NOMO-1 treated with dmso at 0.1 percent for 144 hours (cell line): ENCODE results near the gene ACSF2.

ENCODE experiments used
- DNase-seq: peaks from one replicate; lab custom pipeline; 2025; ENCODE audit not compliant: unreplicated experiment; lab: John Stamatoyannopoulos, UW

The ACSF2 gene

GRCh38 chr17:50476545-50477315 lies 50.7 kb downstream of the ACSF2 start:
- DNase-seq = no peak

GRCh38 chr17:50477976-50478375 lies 52.0 kb downstream of the ACSF2 start:
- DNase-seq = no peak

- DNase-seq = peak; percentile 83
Measured at GRCh38 chr17:50478391-50479381, 52.7 kb downstream of the ACSF2 start, which contains the start of gene RSAD1. Gene RSAD1, plus strand, starts transcription at chr17:50478860. Its CDS starts 25 bp downstream, at chr17:50478885.

- peak; percentile 80 for DNase-seq
Measured at GRCh38 chr17:50479522-50480141, 53.6 kb downstream of the ACSF2 start.

- DNase-seq = no peak
Measured at GRCh38 chr17:50480142-50480764, 54.2 kb downstream of the ACSF2 start.

GRCh38 chr17:50480854-50481490 lies 55.0 kb downstream of the ACSF2 start:
- DNase-seq = peak; percentile 8

- DNase-seq = no peak
Measured at GRCh38 chr17:50481648-50482047, 55.6 kb downstream of the ACSF2 start.

GRCh38 chr17:50482110-50482509 lies 56.1 kb downstream of the ACSF2 start:
- DNase-seq = no peak

GRCh38 chr17:50482516-50482915 lies 56.5 kb downstream of the ACSF2 start:
- DNase-seq = peak; percentile 53

GRCh38 chr17:50483266-50483665 lies 57.2 kb downstream of the ACSF2 start:
- no peak for DNase-seq

GRCh38 chr17:50484386-50485155 lies 58.6 kb downstream of the ACSF2 start:
- no peak for DNase-seq

- DNase-seq = no peak
Measured at GRCh38 chr17:50487213-50488096, 61.4 kb downstream of the ACSF2 start.

- no peak for DNase-seq
Measured at GRCh38 chr17:50488880-50489279, 62.9 kb downstream of the ACSF2 start.

- DNase-seq = no peak
Measured at GRCh38 chr17:50491505-50491904, 65.5 kb downstream of the ACSF2 start.

- no peak for DNase-seq
Measured at GRCh38 chr17:50492214-50492613, 66.2 kb downstream of the ACSF2 start.

GRCh38 chr17:50493744-50494143 lies 67.7 kb downstream of the ACSF2 start:
- DNase-seq = no peak

GRCh38 chr17:50495217-50495823 lies 69.3 kb downstream of the ACSF2 start:
- no peak for DNase-seq

GRCh38 chr17:50495918-50496317 lies 69.9 kb downstream of the ACSF2 start:
- no peak for DNase-seq
